GM23338 (cell line): ENCODE data around the gene ZNF511.

Source experiments
- CTCF ChIP-seq, 2 experiments: fragments of 200-600 bp in 1 of 2; sonication (generic) in 1 of 2; conservative IDR thresholded peaks; 2 replicates each; pipeline versions ENCODE4 v1.5.1 to v1.6.1; 2016 to 2017; ENCODE audit warnings: antibody characterized with exemption in 2 of 2, low read depth in 2 of 2, mild to moderate bottlenecking in 2 of 2, moderate library complexity in 1 of 2
- ETS1 ChIP-seq: IDR thresholded peaks from 2 replicates; pipeline ENCODE4 v1.6.1; 2016; ENCODE audit warnings: antibody characterized with exemption
- EZH2 ChIP-seq: fragments of 200-600 bp; sonication (generic); IDR thresholded peaks from one replicate; pipeline ENCODE4 v1.8.0; 2017; ENCODE audit warnings: antibody characterized with exemption, mild to moderate bottlenecking, low read depth; ENCODE audit not compliant: unreplicated experiment
- NANOG ChIP-seq: IDR thresholded peaks from 2 replicates; pipeline ENCODE4 v1.6.1; 2016; ENCODE audit warnings: antibody characterized with exemption, borderline replicate concordance
- POLR2AphosphoS5 ChIP-seq: IDR thresholded peaks from 2 replicates; pipeline ENCODE4 v1.6.1; 2016; ENCODE audit warnings: antibody characterized with exemption, low read depth
- REST ChIP-seq: IDR thresholded peaks from one replicate; pipeline ENCODE4 v1.6.1; 2018; ENCODE audit warnings: antibody characterized with exemption; ENCODE audit not compliant: unreplicated experiment

GRCh38 chr10:133353988-133354605 is 45.4 kb downstream of the ZNF511 start:
- TF ChIP-seq CTCF (conservative IDR thresholded peaks at IDR 0.05; ENCODE audit: low read depth in 2 of 2): no peak
- no peak for TF ChIP-seq REST
- no peak for TF ChIP-seq EZH2
- TF ChIP-seq ETS1: no peak
- TF ChIP-seq POLR2AphosphoS5: no peak
- no peak for TF ChIP-seq NANOG
